GM12864 (cell line): ENCODE results near the gene FGF7.
"Not testable (repeated sequence)": the region's sequence is repeated elsewhere in the genome, so short reads cannot be mapped to it uniquely, and the experiment has no call there.

Experiments
- DNase-seq: peaks from one replicate; pipeline ENCODE4 v3.0.0-alpha.2; 2011; ENCODE audit warnings: low read depth
- H3K4me3 ChIP-seq: 2 replicates; pipeline ENCODE4 v1.5.1; 2011; ENCODE audit warnings: mild to moderate bottlenecking, low read depth, low read length, control low read depth
- TF ChIP-seq, protein P1 (sequence below): IDR thresholded peaks from 2 replicates; pipeline ENCODE4 v1.5.1; 2011; ENCODE audit warnings: low read depth, mild to moderate bottlenecking, moderate library complexity, low read length, control low read depth, inconsistent platforms; ENCODE audit errors: missing control alignments

Gene FGF7, protein sequence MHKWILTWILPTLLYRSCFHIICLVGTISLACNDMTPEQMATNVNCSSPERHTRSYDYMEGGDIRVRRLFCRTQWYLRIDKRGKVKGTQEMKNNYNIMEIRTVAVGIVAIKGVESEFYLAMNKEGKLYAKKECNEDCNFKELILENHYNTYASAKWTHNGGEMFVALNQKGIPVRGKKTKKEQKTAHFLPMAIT

DNA sequence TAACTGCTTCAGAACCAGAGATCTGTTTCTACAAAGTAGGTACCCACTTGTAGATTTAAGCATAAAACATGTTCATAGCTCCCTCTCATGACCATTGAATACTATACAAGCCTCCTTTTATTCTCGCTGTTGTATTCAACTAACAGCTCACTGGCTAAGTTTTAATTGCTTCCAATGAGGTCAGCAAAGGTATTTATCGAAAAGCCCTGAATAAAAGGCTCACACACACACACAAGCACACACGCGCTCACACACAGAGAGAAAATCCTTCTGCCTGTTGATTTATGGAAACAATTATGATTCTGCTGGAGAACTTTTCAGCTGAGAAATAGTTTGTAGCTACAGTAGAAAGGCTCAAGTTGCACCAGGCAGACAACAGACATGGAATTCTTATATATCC, at the start of gene FGF7:
TSS of gene FGF7 (plus strand) at position 222 of the 400 bp plus-strand sequence. CDS start 1,056 bp downstream, outside the sequence.
- H3K4me3 ChIP-seq = no peak within 1 kb of the TSS; the same call in 1 of the 2 replicates
- DNase-seq = no peak
- TF ChIP-seq, protein P1, sequence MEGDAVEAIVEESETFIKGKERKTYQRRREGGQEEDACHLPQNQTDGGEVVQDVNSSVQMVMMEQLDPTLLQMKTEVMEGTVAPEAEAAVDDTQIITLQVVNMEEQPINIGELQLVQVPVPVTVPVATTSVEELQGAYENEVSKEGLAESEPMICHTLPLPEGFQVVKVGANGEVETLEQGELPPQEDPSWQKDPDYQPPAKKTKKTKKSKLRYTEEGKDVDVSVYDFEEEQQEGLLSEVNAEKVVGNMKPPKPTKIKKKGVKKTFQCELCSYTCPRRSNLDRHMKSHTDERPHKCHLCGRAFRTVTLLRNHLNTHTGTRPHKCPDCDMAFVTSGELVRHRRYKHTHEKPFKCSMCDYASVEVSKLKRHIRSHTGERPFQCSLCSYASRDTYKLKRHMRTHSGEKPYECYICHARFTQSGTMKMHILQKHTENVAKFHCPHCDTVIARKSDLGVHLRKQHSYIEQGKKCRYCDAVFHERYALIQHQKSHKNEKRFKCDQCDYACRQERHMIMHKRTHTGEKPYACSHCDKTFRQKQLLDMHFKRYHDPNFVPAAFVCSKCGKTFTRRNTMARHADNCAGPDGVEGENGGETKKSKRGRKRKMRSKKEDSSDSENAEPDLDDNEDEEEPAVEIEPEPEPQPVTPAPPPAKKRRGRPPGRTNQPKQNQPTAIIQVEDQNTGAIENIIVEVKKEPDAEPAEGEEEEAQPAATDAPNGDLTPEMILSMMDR = no peak

DNA sequence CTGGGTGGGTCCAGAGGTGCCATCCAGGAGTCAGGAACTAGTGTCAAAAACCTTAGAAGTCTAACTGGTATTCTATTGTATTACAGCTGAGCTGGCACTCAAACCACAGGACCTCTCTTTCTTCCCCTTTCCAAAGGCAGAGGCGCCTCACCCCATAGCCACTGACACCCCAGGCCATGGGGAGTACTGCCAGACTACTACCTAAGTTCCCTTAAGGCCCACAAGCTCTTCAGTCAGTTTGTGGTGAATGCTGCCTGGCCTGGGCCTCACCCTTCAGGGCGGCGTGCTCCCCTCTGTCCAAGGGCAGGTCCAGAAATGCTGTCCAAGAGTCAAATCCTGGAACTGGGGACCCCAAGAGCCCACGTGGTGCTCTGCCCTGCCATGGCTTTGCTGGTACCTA, 43.0 kb upstream of the FGF7 start:
- TF ChIP-seq, protein P1 = no peak
- no peak overlapping the region for H3K4me3 ChIP-seq
- no peak for DNase-seq

DNA sequence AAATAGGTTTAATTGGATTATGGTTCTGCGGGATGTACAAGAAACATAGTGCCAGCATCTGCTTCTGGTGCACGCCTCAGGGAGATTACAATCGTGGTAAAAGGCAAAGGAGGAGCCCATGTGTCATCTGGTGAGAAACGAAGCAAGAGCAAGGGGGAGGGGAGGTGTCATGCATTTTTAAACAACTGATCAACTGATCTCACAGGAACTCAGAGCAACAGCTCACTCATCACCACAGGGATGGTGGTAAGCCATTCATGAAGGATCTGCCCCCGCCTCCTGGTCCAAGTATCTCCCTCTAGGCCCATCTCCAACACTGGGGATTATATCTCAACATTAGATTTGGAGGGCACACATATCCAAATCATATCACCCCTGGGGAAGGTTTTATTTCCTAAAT, 42.1 kb upstream of the FGF7 start:
- TF ChIP-seq, protein P1 = no peak
- no peak for DNase-seq
- H3K4me3 ChIP-seq = no peak overlapping the region

DNA sequence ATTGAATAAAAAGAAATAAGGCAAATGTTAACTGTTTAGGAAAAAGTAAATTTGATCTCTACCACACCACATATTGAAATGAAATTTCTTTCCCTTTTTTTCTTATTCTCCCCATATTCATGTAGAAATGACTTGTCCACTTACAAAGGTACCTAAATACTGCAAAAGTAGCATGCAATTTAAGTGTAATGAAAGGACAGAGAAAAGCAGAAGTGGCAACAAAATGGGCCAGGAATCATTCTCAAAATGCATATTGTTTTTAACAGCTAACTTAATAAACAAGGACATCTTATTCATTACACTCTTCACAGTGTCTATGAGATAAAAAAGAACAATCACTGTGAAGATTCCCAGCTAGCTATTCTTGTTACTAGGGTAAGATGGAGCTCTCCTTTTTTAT, 40.6 kb upstream of the FGF7 start:
- no peak overlapping the region for H3K4me3 ChIP-seq
- TF ChIP-seq, protein P1 = no peak
- DNase-seq = no peak

DNA sequence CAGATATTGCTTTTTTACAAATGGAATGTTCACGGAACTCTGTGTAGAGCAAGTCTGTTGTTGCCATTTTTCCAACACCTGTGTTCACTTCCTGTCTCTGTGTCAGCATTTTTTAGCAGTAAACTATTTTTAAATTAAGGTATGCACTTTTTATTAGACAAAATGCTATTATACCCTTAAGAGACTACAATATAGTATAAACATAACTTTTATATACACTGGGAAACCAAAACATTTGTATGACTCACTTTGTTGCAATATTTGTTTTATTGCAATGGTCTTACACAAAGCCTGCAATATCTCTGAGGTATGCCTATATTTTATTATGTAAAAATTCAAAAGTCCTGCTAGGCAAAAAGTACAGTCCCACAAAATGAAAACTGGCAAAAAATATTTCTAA, 39.8 kb upstream of the FGF7 start:
- DNase-seq = no peak
- H3K4me3 ChIP-seq = no peak overlapping the region
- TF ChIP-seq, protein P1 = no peak

DNA sequence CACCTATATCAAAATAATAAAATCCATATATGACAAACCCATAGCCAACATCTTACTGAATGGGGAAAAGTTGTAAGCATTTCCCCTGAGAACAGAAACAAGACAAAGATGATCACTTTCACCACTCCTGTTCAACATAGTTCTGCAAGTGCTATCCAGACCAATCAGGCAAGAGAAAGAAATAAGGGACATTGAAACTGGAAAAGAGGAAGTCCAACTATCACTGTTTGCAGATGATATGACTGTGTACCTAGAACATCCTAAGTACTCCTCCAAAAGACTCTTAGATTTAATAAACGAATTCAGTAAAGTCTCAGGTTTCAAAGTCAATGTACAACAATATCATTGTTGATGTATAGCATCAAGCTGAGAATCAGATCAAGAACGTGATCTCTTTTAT, 35.6 kb upstream of the FGF7 start:
- DNase-seq = no peak
- TF ChIP-seq, protein P1 = no peak

DNA sequence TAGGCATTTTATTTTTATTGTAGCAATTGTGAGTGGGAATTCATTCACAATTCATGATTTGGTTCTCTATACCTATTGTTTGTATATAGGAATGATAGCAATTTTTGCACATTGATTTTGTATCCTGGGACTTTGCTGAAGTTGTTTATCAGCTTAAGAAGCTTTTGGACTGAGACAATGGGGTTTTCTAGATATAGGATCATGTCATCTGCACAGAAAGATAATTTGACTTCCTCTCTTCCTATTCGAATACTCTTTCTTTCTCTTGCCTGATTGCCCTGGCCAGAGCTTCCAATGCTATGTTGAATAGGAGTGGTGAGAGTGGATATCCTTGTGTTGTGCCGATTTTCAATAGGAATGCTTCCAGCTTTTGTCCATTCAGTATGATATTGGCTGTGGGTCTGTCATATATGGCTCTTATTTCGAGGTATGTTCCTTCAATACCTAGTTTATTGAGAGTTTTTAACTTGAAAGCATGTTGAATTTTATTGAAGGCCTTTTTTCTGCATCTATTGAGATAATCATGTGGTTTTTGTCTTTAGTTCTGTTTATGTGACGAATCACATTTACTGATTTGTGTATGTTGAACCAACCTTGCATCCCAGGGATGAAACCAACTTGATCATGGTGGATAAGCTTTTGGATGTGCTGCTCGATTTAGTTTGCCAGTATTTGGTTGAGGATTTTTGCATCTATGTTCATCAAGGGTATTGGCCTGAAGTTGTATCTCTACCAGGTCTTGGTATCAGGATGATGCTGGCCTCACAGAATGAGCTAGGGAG, 20.3 kb upstream of the FGF7 start:
- not testable (repeated sequence) for DNase-seq, H3K4me3 ChIP-seq

More for the DNA sequence above, 35.6 kb upstream of the FGF7 start:
- no peak overlapping the region for H3K4me3 ChIP-seq
